DOHH2 (cell line): ENCODE measurements around the gene CTIF.

Source experiments
- H3F3A ChIP-seq: fragments of 200-600 bp; sonication (generic), shearing (Covaris generic); 2 replicates; pipeline ENCODE4 v1.6.0; 2016; ENCODE audit warnings: antibody characterized with exemption, mild to moderate bottlenecking; ENCODE audit not compliant: control insufficient read depth, insufficient read depth
- H3K27ac ChIP-seq: fragments of 200-600 bp; sonication (generic); 2 replicates; pipeline ENCODE4 v1.5.1; 2014; ENCODE audit warnings: low read depth, mild to moderate bottlenecking, low read length, moderate library complexity
- H3K27me3 ChIP-seq: fragments of 200-600 bp; sonication (generic); 2 replicates; pipeline ENCODE4 v1.6.1; 2014; ENCODE audit warnings: mild to moderate bottlenecking, low read length, mixed read lengths; ENCODE audit not compliant: control insufficient read depth
- H3K36me3 ChIP-seq: fragments of 200-600 bp; sonication (generic); 2 replicates; pipeline ENCODE4 v1.6.1; 2014; ENCODE audit warnings: mild to moderate bottlenecking, low read length, moderate library complexity, mixed read lengths; ENCODE audit not compliant: control insufficient read depth
- H3K4me1 ChIP-seq: fragments of 200-600 bp; sonication (generic); 2 replicates; pipeline ENCODE4 v1.6.1; 2014; ENCODE audit warnings: mild to moderate bottlenecking, low read length, mixed read lengths; ENCODE audit not compliant: control insufficient read depth
- H3K4me2 ChIP-seq: fragments of 200-600 bp; sonication (generic); 2 replicates; pipeline ENCODE4 v1.6.0; 2014; ENCODE audit warnings: mild to moderate bottlenecking, low read length, moderate library complexity
- H3K4me3 ChIP-seq: fragments of 200-600 bp; sonication (generic); 2 replicates; pipeline ENCODE4 v1.5.1; 2014; ENCODE audit warnings: mild to moderate bottlenecking, low read length, mixed read lengths
- H3K79me2 ChIP-seq: fragments of 200-600 bp; sonication (generic); 2 replicates; pipeline ENCODE4 v1.6.1; 2014; ENCODE audit warnings: mild to moderate bottlenecking, low read length, mixed read lengths; ENCODE audit not compliant: control insufficient read depth
- H3K9me2 ChIP-seq: fragments of 200-600 bp; sonication (generic); replicated peaks from 2 replicates; pipeline ENCODE4 v1.6.1; 2014; ENCODE audit warnings: mild to moderate bottlenecking, low read length, mixed read lengths; ENCODE audit not compliant: control insufficient read depth
- H3K9me3 ChIP-seq: fragments of 200-600 bp; sonication (generic); 2 replicates; pipeline ENCODE4 v1.6.1; 2014; ENCODE audit warnings: antibody characterized with exemption, low read length, mixed read lengths; ENCODE audit not compliant: control insufficient read depth, insufficient read depth
- H4K20me1 ChIP-seq: fragments of 200-600 bp; sonication (generic); 2 replicates; pipeline ENCODE4 v1.6.0; 2014; ENCODE audit warnings: low read depth, mild to moderate bottlenecking, antibody characterized with exemption, low read length, moderate library complexity; ENCODE audit not compliant: control insufficient read depth, insufficient read depth
- EZH2phosphoT487 ChIP-seq: fragments of 200-600 bp; sonication (generic); IDR thresholded peaks from 2 replicates; pipeline ENCODE4 v1.6.1; 2017; ENCODE audit warnings: borderline replicate concordance, mild to moderate bottlenecking, antibody characterized with exemption, low read length, moderate library complexity, mixed read lengths
- TF ChIP-seq, protein P1 (sequence below): fragments of 200-600 bp; sonication (generic); IDR thresholded peaks from one replicate; pipeline ENCODE4 v1.5.1; 2014; ENCODE audit warnings: antibody characterized with exemption, mild to moderate bottlenecking, low read depth, low read length; ENCODE audit not compliant: poor library complexity, severe bottlenecking

Gene CTIF

DNA sequence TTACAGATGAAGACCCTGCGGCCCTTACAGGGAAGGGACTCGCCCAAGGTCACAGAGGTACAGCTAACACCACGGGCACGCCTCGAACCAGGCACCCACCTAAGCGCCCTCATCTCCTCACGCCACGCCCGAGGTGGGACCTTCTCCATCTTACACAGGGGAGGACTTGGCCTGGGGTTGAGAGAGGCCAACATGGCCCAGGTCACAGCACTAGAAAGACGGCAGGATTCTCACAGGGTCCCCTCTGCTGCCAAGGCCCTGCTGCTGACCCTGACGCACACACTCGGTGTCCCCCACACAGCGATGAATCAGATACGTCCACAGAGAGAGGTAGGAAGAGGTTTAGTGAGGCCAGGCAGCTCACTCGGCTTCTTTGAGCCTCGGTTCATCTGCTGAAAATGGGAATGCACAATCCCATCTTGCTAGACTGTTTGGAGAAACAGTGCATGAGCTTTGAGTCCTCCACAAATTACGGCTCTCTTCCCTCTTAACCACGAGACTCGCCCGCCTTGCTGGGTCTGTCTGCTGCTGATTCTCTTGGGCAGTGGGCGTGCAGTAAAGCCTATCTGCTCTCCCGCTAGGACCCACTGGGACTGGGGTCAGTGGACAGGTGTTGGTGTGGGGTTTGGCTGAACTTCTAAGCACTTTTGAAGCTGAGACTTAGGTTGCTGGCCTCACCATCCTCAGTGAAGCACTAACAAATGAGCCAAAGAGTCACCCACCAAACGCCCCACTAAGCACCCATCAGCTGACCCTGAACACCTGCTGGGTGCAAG is 332.7 kb downstream of the CTIF start:
- Histone ChIP-seq H4K20me1 (no peaks in the 10 kb centered on the region), H3K79me2 (no peaks in the 10 kb centered on the region), H3K36me3 (no peaks in the 10 kb centered on the region), H3K9me2 (no peaks in the 10 kb centered on the region), H3K27ac (no peak overlapping the region), H3K9me3 (no peaks in the 10 kb centered on the region), H3K4me3 (no peak overlapping the region), H3F3A (no peaks in the 10 kb centered on the region), H3K27me3 (peaks cover 14% of the 10 kb centered on the region; the same call in 1 of the 2 replicates), H3K4me2 (no peak overlapping the region), H3K4me1 (peaks cover 17% of the 10 kb centered on the region)
- no peak for TF ChIP-seq EZH2phosphoT487

DNA sequence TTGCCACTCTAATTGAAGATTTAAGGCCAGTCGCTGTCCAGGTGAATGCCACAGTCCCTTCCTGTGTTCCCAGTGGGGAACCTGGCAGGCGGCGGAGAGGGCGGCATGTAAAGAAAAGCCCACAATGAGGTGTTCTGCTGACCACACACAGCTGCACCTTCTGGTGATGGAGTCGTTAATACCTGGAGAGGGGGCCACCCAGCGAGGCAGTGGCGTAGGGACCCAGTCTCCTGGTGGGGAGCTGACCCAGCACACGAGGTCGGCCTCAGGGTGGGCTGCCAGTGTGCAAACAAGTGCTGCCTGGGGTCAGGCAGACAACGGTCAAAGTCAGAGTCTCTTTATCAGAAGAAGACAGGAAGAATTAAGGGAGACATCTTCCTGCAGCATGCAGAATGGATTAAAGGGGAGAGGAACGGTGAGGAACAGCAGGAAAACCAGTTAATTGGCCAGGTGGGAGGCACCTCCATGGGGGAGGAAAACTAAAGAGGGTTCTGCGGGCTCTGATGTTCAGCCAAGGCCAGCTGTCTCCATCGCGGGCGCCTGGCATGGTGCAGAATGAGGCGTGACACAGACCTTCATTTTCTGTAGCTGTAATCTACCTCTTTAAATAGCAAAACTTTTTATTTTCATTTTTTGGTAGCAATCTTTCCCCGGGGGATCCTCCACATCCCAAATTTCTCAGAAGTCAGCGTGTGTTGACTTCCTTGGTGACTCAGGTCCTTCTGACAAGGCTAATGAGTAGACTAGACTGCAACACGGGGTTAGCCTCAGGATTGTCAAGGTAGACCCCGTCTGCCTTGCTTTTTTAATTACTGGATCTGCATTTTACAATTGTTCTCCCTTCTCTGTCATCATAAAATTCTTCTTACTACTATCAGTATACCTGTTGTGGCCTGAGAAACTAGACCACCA is 333.7 kb downstream of the CTIF start:
- Histone ChIP-seq H3K79me2 (no peaks in the 10 kb centered on the region), H3K4me1 (peaks cover 17% of the 10 kb centered on the region), H3K4me2 (no peak overlapping the region), H3F3A (no peaks in the 10 kb centered on the region), H3K27ac (no peak overlapping the region), H4K20me1 (no peaks in the 10 kb centered on the region), H3K9me3 (no peaks in the 10 kb centered on the region), H3K36me3 (no peaks in the 10 kb centered on the region), H3K27me3 (peaks cover 14% of the 10 kb centered on the region; the same call in 1 of the 2 replicates), H3K9me2 (no peaks in the 10 kb centered on the region), H3K4me3 (no peak overlapping the region)
- TF ChIP-seq, protein P1, sequence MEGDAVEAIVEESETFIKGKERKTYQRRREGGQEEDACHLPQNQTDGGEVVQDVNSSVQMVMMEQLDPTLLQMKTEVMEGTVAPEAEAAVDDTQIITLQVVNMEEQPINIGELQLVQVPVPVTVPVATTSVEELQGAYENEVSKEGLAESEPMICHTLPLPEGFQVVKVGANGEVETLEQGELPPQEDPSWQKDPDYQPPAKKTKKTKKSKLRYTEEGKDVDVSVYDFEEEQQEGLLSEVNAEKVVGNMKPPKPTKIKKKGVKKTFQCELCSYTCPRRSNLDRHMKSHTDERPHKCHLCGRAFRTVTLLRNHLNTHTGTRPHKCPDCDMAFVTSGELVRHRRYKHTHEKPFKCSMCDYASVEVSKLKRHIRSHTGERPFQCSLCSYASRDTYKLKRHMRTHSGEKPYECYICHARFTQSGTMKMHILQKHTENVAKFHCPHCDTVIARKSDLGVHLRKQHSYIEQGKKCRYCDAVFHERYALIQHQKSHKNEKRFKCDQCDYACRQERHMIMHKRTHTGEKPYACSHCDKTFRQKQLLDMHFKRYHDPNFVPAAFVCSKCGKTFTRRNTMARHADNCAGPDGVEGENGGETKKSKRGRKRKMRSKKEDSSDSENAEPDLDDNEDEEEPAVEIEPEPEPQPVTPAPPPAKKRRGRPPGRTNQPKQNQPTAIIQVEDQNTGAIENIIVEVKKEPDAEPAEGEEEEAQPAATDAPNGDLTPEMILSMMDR, result no peak

- peaks cover 14% of the 10 kb centered on the region; the same call in 1 of the 2 replicates for H3K27me3 ChIP-seq
- no peaks in the 10 kb centered on the region for H4K20me1 ChIP-seq
- H3K4me2 ChIP-seq, result no peak overlapping the region
- H3K79me2 ChIP-seq, result no peaks in the 10 kb centered on the region
- no peaks in the 10 kb centered on the region for H3K36me3 ChIP-seq
- no peaks in the 10 kb centered on the region for H3F3A ChIP-seq
- no peak overlapping the region for H3K27ac ChIP-seq
- no peaks in the 10 kb centered on the region for H3K9me3 ChIP-seq
- TF ChIP-seq EZH2phosphoT487, result no peak
- TF ChIP-seq, protein P1, result no peak
- peaks cover 4% of the 10 kb centered on the region for H3K4me1 ChIP-seq
- H3K4me3 ChIP-seq, result no peak overlapping the region
- H3K9me2 ChIP-seq, result no peaks in the 10 kb centered on the region
Measured at GRCh38 chr18:48874233-48874632, 335.4 kb downstream of the CTIF start.
